Bronchial epithelial cell (primary cell): ENCODE data around the gene ABLIM2. TPM values are rescaled to one million over a fixed set of nuclear protein-coding genes. Genes with fewer than 3 reads are reported as not detected.

Source experiments
- DNase-seq: peaks from one replicate; pipeline ENCODE4 v3.0.0-alpha.2; 2010; ENCODE audit warnings: low read depth
- FAIRE-seq: peaks from 2 replicates; lab custom pipeline; 2011; peaks lifted over from hg19 to GRCh38; lab: Jason Lieb, UNC
- H3K27me3 ChIP-seq: 2 replicates; pipeline ENCODE4 v1.5.1; 2011; ENCODE audit warnings: low read length; ENCODE audit not compliant: control insufficient read depth, insufficient read depth
- H3K36me3 ChIP-seq: 2 replicates; pipeline ENCODE4 v1.5.1; 2011; ENCODE audit warnings: low read length; ENCODE audit not compliant: control insufficient read depth, insufficient read depth
- H3K4me3 ChIP-seq: 2 replicates; pipeline ENCODE4 v1.5.1; 2011; ENCODE audit warnings: mild to moderate bottlenecking, low read depth, low read length, control low read depth
- total RNA-seq: library from RNA; depleted of rRNA; stranded (reverse); fragments of >200 nt; gene quantifications from 2 replicates; pipeline ENCODE4 v1.2.1, GENCODE V29; 2014
- TF ChIP-seq, protein P1 (sequence below): IDR thresholded peaks from 2 replicates; pipeline ENCODE4 v1.5.1; 2011; ENCODE audit warnings: mild to moderate bottlenecking, moderate library complexity, low read length, control low read depth, inconsistent platforms; ENCODE audit not compliant: insufficient read depth, severe bottlenecking

ABLIM2 gene
- total RNA-seq, 1 donor from 2014 or later = 1.1 TPM

GRCh38 chr4:7952615-7953014 is 206.0 kb downstream of the ABLIM2 start:
- FAIRE-seq = no peak
- DNase-seq = no peak
- Histone ChIP-seq H3K27me3 (peaks cover 4% of the 10 kb centered on the region), H3K4me3 (no peak overlapping the region), H3K36me3 (no peaks in the 10 kb centered on the region)
- TF ChIP-seq, protein P1, sequence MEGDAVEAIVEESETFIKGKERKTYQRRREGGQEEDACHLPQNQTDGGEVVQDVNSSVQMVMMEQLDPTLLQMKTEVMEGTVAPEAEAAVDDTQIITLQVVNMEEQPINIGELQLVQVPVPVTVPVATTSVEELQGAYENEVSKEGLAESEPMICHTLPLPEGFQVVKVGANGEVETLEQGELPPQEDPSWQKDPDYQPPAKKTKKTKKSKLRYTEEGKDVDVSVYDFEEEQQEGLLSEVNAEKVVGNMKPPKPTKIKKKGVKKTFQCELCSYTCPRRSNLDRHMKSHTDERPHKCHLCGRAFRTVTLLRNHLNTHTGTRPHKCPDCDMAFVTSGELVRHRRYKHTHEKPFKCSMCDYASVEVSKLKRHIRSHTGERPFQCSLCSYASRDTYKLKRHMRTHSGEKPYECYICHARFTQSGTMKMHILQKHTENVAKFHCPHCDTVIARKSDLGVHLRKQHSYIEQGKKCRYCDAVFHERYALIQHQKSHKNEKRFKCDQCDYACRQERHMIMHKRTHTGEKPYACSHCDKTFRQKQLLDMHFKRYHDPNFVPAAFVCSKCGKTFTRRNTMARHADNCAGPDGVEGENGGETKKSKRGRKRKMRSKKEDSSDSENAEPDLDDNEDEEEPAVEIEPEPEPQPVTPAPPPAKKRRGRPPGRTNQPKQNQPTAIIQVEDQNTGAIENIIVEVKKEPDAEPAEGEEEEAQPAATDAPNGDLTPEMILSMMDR = no peak

DNA sequence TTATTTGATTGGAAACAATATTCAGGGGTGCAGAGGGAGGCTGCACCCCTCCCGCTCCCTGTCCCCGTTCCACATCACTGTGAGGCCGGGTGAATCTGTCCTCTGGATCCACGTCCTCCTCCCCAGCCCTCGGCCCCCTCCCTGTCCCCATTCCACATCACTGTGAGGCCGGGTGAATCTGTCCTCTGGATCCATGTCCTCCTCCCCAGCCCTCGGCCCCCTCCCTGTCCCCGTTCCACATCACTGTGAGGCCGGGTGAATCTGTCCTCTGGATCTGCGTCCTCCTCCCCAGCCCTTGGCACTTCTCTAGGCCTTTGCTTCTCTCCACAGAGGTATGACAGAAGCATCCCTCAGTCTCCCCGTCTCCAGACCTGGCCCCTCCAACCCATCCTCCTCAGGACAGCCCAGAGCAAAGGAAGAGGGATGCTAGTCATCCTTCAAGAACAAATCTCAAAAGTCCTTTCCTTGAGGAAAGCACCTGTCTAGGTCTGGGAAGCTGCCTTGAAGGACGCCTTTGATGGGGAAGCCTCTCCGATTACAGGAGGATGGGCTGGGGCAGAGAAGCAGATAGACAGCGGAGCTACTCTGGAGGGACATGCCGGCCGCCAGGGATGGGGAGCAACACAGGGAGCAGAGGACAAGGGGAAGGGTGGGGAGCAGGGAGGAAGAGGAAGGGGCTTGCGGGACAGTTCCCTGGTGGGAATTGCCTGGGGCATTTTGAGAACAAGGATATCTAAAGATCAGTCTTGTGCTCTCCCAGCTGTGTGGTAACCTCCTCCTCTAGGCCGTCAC is 208.1 kb downstream of the ABLIM2 start:
- peaks cover 4% of the 10 kb centered on the region for H3K27me3 ChIP-seq
- DNase-seq = no peak
- H3K4me3 ChIP-seq = no peak overlapping the region
- TF ChIP-seq, protein P1 = no peak
- FAIRE-seq = no peak
- H3K36me3 ChIP-seq = no peaks in the 10 kb centered on the region

GRCh38 chr4:7949759-7950158 is 208.9 kb downstream of the ABLIM2 start:
- TF ChIP-seq, protein P1 = no peak
- no peak for FAIRE-seq
- Histone ChIP-seq H3K36me3 (no peaks in the 10 kb centered on the region), H3K4me3 (no peak overlapping the region), H3K27me3 (peaks cover 4% of the 10 kb centered on the region)
- no peak for DNase-seq

- TF ChIP-seq, protein P1 = no peak
- no peak for DNase-seq
- Histone ChIP-seq H3K27me3 (peaks cover 4% of the 10 kb centered on the region), H3K36me3 (no peaks in the 10 kb centered on the region), H3K4me3 (no peak overlapping the region)
- FAIRE-seq = no peak
Observed at GRCh38 chr4:7947927-7948326, 210.7 kb downstream of the ABLIM2 start.

DNA sequence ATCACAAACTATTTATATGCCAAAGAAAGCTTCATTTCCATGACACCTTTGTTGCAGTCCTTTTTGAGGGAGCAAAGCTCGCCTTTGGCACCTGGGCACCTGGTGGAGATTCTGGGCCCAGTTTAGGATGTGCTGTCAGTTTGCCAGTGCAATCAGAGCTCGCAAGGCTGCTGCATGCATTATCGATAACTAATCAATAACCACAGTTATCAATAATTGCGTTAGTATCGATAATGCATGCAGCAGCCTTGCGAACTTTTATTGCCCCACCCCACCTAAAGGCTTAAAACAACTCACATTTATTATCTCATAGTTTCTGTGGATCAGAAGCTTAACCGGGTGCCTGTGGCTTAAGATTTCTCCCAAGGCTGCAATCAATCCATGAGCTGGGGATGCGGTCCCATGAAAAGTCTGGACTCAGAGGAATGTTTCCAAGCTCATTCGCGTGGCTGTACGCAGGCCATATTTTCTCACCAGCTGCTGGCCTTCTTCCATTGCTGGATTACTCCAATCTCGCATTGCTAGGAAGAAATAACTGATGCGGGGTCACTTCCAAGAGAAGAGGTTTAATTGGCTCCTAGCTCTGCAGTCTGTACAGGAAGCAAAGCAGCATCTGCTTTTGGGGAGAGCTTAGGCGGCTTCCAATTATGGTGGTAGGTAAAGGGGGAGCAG is 212.8 kb downstream of the ABLIM2 start:
- DNase-seq (no peak), FAIRE-seq (no peak)
- H3K36me3 ChIP-seq = no peaks in the 10 kb centered on the region
- H3K4me3 ChIP-seq = no peak overlapping the region
- H3K27me3 ChIP-seq = peaks cover 4% of the 10 kb centered on the region
- TF ChIP-seq, protein P1 = no peak
